Bladder microvascular endothelial cell (primary cell): ENCODE results near the gene MOXD1. TPM values are rescaled to one million over a fixed set of nuclear protein-coding genes. Genes with fewer than 3 reads are reported as not detected.

Source experiments
- total RNA-seq: library from RNA; depleted of rRNA; stranded (reverse); fragments of >200 nt; gene quantifications from 2 replicates; pipeline ENCODE4 v1.2.3, GENCODE V29; 2014

The MOXD1 gene
- total RNA-seq, result 0.13 and 0.16 TPM in 2 replicates

DNA sequence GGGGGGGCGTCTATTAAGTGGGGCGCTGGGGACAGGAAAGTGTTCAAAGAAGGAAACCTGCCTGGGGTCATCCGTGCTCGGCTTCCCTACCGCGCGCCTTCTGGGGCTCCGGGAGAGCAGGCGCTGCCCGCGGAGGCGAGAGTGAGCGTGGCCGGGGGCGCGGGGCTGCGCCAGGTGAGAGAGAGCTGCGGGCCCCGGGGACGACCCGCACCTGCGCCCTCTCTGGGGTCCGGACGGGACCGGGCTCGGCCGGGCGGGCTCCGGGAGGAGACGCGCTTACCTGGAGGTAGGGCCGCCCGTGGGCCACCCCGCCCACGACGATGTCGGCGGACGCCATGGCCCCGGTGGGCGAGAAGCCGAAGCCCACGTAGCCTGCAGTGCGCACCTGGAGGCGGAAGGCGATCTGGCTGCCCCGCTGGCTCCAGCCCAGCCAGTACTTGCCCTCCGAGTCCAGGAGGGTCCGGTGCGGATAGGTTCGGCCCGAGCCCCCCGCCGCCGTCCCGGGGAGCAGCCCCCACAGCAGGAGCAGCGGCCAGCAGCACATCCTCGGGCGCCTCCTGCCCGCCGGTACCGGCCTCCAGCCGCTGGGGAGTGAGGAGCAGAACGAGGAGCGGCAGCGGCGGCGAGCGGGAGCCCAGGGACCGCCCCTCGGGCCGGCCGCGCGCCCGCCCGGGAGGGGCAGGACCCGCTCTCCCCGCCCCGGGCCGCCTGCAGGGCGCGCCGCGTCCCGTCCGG, at the start of gene MOXD1:
TSS of gene MOXD1 (minus strand) at position 593 of the 735 bp plus-strand sequence. CDS start at position 544, 49 bp downstream.

Other genes starting within 250 kb of the MOXD1 start
- 13.9 and 46.1 TPM in 2 replicates for gene STX7, start 111.6 kb upstream of the MOXD1 start, total RNA-seq
- gene TAAR9, start 136.8 kb upstream of the MOXD1 start, total RNA-seq, result not detected in 2 replicates
- gene TAAR8, start 151.2 kb upstream of the MOXD1 start, total RNA-seq, result not detected in 2 replicates
- gene TAAR6, start 168.8 kb upstream of the MOXD1 start, total RNA-seq, result not detected in 2 replicates
- not detected in 2 replicates for gene TAAR5, start 188.3 kb upstream of the MOXD1 start, total RNA-seq
- not detected in 2 replicates for gene TAAR2, start 222.8 kb upstream of the MOXD1 start, total RNA-seq